ENCODE measurements around the gene PBX4.
"Not testable (repeated sequence)": the region's sequence is repeated elsewhere in the genome, so short reads cannot be mapped to it uniquely, and the experiment has no call there.

PBX4 gene

GRCh38 chr19:19613506-19613905 lies 5.0 kb downstream of the PBX4 start:
- no peak for TF ChIP-seq CTCF (IDR thresholded peaks at IDR 0.05; ENCODE audit: low read depth, low read length)
- no peak for DNase-seq (ENCODE audit: low read depth in 2 of 2)
- H3K4me3 ChIP-seq (replicated peaks in 1 of 2; ENCODE audit: low read depth in 2 of 2, low read length in 2 of 2): no peak overlapping the region

- no peak for DNase-seq (ENCODE audit: low read depth in 2 of 2)
- H3K4me3 ChIP-seq (replicated peaks in 1 of 2; ENCODE audit: low read depth in 2 of 2, low read length in 2 of 2): no peak overlapping the region
- TF ChIP-seq CTCF (IDR thresholded peaks at IDR 0.05; ENCODE audit: low read depth, low read length): no peak
Measured at GRCh38 chr19:19610376-19611202, 7.9 kb downstream of the PBX4 start.

GRCh38 chr19:19606686-19607085 lies 11.8 kb downstream of the PBX4 start:
- not testable (repeated sequence) for DNase-seq (ENCODE audit: low read depth in 2 of 2); H3K4me3 ChIP-seq (replicated peaks in 1 of 2; ENCODE audit: low read depth in 2 of 2, low read length in 2 of 2)

DNA sequence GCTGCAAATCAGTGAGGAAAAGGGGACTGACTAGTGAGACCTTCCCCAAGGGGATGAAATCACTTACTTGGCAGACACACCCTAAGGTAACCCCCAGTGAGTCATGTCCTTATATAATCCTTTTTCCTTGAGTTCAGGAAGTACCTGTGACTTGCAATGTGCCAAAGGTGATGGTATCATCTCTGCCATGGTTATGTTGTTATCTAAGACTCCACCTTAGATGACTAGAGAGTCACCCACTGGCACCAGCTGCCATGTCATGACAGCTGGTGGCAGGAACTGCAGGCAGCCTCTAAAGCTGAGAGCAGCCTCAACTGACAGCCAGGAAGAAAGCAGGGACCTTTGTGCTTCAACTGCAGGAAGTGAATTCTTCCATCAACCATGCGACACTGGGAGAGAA lies 12.5 kb downstream of the PBX4 start:
- DNase-seq (ENCODE audit: low read depth in 2 of 2): no peak
- H3K4me3 ChIP-seq (replicated peaks in 1 of 2; ENCODE audit: low read depth in 2 of 2, low read length in 2 of 2): no peak overlapping the region
- no peak for TF ChIP-seq CTCF (IDR thresholded peaks at IDR 0.05; ENCODE audit: low read depth, low read length)

- H3K4me3 ChIP-seq (replicated peaks in 1 of 2; ENCODE audit: low read depth in 2 of 2, low read length in 2 of 2): no peak overlapping the region
- no peak for DNase-seq (ENCODE audit: low read depth in 2 of 2)
- TF ChIP-seq CTCF (IDR thresholded peaks at IDR 0.05; ENCODE audit: low read depth, low read length): no peak
Measured at GRCh38 chr19:19602713-19603324, 15.7 kb downstream of the PBX4 start.

- no peak for TF ChIP-seq CTCF (IDR thresholded peaks at IDR 0.05; ENCODE audit: low read depth, low read length)
- no peak overlapping the region for H3K4me3 ChIP-seq (replicated peaks in 1 of 2; ENCODE audit: low read depth in 2 of 2, low read length in 2 of 2)
- DNase-seq (ENCODE audit: low read depth in 2 of 2): no peak
Measured at GRCh38 chr19:19602136-19602712, 16.3 kb downstream of the PBX4 start.

- no peak for TF ChIP-seq CTCF (IDR thresholded peaks at IDR 0.05; ENCODE audit: low read depth, low read length)
- DNase-seq (ENCODE audit: low read depth in 2 of 2): no peak
- H3K4me3 ChIP-seq (replicated peaks in 1 of 2; ENCODE audit: low read depth in 2 of 2, low read length in 2 of 2): no peak overlapping the region
Measured at GRCh38 chr19:19600793-19601330, 17.6 kb downstream of the PBX4 start.

- H3K4me3 ChIP-seq (replicated peaks in 1 of 2; ENCODE audit: low read depth in 2 of 2, low read length in 2 of 2); DNase-seq (ENCODE audit: low read depth in 2 of 2): not testable (repeated sequence)
Measured at GRCh38 chr19:19598728-19599451, 19.6 kb downstream of the PBX4 start.
